Posterior cingulate gyrus (tissue), 11 donors: ENCODE data around the gene HSPA9.

Source experiments
- DNase-seq, 10 donors: peaks; one replicate each; pipeline versions ENCODE4 v3.0.0 to v3.0.0-alpha.2; 2020 to 2021; ENCODE audit warnings: mixed read lengths in 3 of 10
- intact Hi-C: fragments of 100-400 bp; cut with DNase I; formaldehyde crosslinking; loops from one replicate; pipeline ENCODE4 v1.15.1; 2023

HSPA9 gene

DNA sequence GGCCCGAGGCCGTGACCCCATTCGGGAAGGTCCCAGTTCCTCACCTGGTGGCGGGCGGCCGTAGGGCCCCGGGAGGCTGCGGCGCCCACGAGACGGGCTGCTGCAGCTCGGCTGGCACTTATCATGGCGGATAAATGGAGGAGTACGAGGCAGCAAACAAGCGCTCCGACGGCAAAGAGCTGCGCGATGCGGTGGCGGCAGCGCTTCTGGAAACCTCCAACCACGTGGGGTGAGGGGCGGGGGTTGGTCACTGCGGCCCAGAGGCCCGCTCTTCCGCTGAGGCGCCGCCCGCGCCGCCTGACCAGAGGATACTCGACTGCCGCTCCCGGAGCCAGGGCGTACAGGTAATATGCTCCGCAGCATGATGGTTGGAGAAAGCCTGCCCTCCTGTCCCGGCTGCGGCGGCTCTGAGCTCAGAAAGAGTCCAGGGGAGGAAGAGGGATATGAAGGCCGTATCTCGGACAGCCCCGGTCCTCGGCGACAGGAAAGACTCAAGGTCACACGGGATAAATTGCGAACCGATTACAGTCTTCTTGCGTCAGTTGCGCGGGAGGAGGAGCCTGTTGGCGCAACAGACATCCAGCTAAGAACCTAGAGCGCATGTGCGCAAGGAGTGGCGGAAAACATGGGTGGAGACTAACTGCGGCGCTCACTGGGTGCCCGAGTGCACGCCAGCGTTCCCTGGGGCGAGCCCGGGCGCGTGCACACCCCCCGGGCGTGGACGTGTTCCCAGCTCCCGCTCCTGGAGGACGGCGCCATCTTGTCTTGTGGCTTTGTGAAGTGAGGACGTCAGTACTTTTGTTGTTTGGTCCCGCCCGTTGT lies at the start of gene HSPA9:
TSS of gene HSPA9 (minus strand) at position 208 of the 822 bp plus-strand sequence. CDS start at position 125, 83 bp downstream.
- intact Hi-C loops = loop anchor here (2.0 to 5.0 kb wide), 2 partner anchors 33 to 687 kb away; partner anchors contain the start of gene ETF1
- DNase-seq = peak; percentile 96 to 100 (median 97)

DNA sequence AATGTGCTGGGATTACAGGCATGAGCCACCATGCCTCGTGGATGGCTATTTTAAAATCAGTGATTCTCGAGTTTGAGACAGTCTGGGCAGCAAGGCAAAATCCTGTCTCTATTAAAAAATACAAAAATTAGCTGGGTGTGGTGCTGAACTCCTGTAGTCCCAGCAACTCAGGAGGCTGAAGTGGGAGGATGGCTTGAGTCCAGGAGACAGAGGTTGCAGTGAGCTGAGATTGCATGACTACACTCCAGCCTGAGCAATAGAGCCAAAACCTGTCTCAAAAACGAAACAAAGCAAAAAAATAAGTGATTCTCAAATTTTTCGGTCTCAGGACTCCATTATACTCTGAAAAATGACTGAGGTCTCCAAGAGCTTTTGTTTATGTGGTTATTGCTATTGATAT lies 47.9 kb upstream of the HSPA9 start:
- intact Hi-C loops = no loop called here
- DNase-seq = peak in 1 of 10 donors; percentile 29

DNA sequence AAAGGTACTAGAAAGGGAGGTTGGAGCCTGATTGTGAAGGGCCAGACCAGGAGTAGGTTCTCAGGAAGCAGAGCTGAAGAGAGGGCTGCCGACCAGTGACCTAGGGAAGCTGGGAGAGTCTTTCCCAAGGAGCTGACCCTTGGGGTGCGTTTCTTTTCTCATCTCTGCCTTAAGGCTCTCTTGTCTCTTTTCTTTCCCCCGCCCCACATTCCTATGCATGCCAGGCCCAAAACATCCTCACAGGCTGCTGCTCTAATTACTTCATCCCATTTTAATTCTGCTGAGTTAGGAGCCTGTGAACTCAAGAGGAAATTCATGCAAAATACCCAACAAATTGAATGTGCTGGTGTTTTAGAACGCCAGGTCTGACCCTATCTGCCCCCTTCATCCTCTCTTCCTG lies 46.9 kb upstream of the HSPA9 start:
- peak in 1 of 10 donors; percentile 43 for DNase-seq
- intact Hi-C loops = no loop called here

DNA sequence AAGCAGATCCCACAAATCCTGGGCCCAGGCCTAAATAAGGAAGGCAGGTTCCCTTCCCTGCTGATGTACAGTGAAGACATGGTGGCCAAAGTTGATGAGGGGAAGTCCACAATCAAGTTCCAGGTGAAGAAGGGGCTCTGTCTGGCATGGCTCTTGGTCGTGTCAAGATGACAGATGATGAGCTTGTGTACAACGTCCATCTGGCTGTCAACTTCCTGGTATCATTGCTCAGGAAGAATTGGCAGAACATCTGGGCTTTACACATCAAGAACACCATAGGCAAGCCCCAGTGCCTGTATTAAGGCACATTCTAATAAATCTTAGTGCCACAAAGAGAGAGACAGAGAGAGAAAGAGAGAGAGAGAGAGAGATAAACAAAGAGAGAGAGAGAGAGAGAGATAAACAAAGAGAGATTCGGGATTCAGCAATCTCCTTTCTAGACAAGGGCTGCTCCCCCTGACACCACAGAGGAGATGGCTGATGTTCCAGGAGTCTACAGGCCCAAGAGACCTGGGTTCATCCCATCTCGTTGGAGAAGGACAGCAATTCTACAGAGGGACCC lies 45.5 kb upstream of the HSPA9 start:
- no peak for DNase-seq
- intact Hi-C loops = no loop called here

DNA sequence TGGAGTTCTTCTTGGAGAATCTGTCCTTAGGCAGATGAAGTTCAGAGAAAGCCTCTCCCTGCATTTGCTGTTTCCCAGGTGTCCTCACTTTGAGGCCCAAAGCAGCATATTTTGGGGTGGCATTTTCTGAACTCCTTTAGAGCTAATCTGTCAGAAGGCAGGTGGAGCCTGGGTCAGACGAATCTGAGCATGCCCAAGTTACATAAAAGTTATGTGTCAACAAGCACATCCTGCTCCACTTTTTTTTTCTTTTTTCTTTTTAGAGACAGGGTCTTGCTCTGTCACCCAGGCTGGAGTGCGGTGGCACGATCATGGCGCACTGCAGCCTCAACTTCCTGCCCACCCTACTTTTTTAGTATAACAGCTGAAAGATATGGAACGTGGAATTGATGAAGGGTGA lies 41.3 kb upstream of the HSPA9 start:
- peak in 1 of 10 donors; percentile 12 for DNase-seq
- intact Hi-C loops = no loop called here

DNA sequence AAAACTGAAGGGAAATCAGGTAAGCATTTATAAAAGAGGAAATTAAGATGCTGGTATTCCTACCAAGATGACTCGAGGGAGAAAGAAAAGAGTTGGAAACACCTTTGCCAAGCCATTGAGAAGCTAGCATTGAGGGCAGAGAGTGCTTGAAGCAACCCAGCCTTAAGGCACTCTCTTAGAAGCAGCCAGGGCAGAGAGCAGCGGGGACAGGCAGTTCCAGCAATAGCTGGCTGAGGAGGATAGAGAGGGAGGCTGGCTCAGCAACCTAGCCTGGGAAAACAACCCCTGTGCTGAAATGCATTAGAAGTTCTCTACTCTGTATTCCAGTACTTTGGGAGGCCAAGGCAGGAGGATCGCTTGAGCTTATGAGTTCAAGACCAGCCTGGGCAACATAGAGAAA lies 40.3 kb upstream of the HSPA9 start:
- peak in 1 of 10 donors; percentile 39 for DNase-seq

DNA sequence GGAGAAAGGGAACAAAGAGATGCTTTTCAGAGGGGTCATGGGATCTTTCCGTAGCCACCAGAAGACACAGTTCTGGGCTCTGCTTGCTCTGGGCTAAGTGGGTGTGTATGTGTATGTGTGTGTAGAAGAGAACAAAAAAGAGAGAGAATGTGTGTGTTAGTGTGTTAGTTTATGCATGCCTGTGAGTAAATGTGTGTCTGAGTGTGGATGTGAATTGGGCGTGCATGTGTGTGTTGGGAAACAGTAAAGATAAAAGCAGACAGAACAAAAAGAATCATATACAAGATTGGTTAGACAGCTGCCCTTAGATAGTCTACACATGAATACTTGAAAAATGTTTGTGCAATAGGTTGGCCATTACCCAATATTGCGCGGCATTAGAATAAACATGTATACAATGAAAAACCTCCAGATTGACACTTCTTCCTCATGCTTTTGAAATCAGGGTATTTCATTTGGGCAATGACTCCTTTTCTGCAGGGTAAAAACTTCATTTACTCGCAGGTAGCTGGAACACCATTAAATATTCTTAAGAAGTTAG lies 36.5 kb upstream of the HSPA9 start:
- no peak for DNase-seq

More for the DNA sequence above, 40.3 kb upstream of the HSPA9 start:
- intact Hi-C loops = no loop called here

DNA sequence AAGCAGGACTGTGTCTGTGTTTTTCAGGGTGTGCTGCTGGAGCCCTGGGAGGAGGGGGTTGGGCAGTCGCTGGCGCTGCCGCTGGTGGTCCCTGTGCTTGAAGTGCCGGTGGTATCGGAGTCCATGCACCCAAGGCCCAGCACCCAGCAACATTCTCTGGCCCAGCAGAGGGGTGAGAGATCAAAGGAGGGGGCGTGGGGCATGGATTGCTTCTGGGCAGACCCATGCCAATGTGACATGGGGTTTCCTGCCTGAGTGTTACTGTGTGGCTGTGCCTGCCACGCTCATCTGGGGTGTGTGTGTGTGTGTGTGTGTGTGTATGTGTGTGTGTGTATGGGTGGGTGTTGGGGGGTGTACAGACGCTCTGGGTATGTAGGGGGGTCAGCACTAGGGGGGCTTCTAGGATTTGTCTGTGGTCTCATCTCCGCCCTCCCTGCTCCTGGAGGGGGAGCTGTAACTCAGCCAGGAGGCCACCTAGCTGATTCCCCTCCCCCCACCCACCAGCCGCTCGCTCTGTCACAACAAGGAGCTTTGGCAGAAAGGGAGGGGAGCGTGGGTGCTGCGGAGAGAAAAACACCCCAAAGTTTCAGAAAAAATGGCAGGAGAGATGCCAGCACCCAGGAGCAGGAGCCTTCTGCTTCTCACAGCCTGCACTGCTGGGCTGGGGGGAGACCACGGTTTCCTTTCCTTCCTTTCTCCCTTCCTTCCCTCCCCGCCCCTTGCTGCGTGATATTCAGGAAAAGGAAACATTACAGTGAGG lies 35.9 kb upstream of the HSPA9 start:
- intact Hi-C loops = no loop called here
- DNase-seq = peak; percentile 40 to 91 (median 63)

More for the DNA sequence above, 36.5 kb upstream of the HSPA9 start:
- intact Hi-C loops = no loop called here

DNA sequence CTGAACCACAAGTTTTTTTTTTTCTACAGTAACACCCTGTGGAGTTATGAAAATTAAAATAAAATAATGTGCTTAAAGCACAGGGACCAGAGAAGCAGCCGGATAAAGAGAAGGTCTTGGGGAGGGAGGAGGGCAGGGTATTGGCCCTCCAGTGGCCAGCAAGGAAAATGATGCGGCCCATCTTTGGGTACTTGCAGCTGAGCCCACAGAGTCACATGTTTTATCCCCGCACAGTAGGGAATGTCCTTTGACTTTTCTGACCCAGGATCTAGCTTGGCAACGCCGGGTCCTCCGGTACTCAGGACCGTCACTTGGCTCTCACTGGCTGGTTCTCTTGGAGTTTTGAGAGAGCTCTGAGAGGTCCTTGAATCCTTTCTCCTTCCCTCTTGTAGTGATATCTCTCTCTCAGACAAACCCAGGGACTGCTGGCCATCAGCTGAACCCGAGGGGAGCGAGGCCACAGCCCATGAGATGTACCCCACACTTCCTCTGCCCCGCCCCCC lies 35.3 kb upstream of the HSPA9 start:
- DNase-seq = peak in 5 of 10 donors; percentile 11 to 88 (median 20)
- intact Hi-C loops = no loop called here

DNA sequence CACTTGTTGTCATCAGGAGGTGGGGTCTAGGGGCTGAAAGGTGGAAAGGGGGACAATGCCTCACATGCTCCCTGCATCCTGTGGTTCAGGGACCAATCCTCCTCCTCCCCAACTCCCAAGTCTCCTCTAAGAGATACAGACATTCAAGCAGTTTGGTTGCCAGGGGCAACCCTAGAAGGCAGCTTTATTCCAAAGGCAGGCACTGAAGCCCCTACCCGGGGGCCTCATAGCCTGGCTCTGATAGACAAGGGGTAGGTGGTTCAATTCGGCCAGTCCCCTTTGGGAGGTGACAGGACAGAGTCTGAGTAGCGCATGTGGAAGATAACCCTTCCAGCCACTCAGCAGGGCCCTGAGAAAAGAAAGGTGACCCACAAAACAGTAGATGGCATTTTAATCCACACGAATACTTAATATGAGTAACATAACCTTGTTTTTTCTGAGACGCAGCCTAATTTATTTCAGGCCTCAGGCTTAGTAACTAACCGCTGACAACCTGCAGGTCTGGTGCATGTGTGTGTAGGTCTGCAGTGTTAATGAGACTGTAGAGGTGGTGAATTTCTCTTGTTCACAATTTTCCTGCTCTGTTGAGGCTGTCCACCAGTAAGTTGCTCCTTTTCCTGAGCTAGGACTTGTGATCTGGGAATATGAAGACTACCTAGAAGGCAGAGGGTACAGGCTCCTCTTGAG lies 31.3 kb upstream of the HSPA9 start:
- intact Hi-C loops = no loop called here
- DNase-seq = no peak

DNA sequence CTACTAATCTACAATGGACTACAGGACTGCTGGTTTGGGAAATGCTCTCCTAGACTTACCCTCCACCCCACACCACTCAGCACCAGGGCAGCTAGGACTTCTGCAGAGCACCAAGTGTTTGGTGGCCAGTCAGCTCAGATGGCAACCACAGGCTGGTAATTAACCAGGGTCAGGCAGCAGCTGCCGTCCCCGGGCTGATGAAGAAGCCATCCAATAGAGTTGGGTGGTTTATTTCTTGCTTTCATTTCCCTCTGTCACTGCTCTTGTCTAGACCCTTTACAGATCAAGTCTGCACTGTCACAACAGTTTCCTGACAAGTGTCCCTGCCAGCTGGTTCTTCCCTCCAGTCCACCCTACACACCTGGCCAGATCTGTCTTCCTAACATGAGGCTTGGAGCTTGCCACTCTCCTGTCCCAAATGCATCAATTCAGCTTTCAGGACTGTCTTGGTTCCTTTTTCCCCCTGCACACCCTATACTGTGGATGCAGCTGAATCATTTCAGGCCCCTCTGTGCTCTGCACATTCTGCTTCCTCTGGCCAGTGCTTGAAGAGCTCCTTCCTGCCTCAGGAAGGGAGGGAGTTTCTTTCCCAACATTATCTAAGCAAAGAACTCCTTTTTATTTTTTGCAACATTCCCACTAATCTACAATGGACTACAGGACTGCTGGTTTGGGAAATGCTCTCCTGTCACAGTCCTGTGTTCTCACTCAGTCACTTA lies 30.2 kb upstream of the HSPA9 start:
- DNase-seq = no peak
- intact Hi-C loops = no loop called here

DNA sequence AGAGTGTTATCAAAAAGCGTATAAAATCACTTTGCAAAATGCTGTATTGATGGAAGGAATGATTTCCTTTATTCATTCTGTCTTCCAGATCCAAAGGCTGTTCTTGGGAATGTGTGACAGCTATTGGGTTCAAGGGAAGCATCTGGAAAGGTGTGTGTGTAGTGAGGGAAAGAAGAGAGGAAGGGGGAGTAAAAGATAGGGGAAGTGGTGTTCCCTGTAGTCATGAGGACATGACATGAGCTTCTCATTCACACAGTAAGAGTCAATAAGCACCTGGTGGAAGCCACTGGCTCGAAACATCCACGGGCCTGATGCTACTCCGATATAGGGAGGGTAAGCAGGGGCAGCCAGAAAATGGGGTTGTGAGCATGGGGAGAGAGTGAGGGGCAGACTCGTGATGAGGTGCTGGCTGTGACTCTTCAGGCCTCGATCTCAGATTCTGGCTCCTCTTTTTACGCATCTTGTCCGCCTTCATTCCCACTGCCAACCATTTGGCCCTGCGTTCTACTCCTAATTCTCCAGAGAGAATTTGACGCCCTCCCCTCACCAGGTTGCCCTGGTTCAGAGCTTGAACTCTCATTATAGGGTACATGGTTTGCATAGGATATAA lies 29.1 kb upstream of the HSPA9 start:
- intact Hi-C loops = no loop called here
- no peak for DNase-seq

DNA sequence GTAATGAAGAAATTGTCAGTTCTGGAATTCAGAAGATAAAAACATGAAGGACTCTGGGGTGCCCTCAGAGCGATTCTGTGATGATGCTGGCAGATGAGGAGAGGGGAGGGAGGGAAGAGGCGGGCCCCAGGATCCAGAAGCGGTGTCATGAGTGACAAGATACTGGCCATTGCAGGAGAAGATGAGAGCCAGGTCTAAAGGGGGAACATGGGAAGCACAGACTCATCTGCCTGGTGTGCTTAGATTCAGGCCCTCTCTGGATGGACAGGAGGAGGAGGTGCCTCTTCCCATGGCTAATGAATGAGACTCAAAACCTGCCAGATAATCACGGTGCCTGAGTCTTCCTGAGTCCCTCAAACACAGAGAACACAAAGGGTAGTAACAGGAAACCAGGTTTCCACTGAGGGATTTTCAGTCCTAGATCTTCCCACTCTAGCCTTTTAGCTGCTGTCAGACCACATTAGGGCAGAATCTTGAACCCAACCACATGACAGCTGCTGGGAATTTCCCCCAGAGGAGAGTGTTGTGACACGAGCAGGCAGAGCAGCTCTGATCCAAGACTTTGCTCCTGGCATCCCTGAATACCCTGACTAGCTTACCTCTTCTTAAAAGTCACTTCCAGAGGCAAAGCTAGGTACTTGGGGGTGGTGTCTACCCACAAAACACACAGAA lies 28.2 kb upstream of the HSPA9 start:
- intact Hi-C loops = no loop called here
- no peak for DNase-seq

DNA sequence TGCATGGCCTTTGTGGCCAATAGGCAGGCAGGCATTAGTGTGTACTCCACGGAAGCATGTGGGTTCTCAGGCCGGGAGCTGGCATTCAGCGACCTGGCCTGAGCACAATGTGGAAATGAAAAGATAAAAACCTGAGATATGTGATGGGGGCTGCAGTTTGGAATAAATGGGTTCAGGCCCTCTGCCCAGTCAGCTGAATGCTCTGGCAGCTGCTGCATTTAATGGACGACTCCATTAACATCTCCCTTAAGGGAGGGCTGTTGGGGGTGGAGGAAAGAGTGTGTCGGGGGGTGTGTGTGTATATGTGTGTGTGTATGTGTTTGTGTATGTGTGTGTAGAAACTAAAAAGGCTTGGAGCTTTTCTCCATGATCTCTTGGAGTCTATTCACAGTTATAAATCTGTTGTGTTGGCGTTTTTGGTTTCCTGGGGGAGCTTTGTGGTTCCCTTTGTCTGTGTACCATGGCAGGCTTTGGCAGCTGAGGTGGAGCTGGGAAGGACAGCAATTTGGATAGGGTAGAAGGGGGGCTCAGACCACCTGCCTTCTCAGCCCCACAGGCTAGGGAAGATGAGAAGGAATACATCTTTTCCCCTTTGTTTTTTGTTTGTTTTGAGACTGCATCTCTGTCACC lies 27.3 kb upstream of the HSPA9 start:
- intact Hi-C loops = no loop called here
- DNase-seq = no peak

DNA sequence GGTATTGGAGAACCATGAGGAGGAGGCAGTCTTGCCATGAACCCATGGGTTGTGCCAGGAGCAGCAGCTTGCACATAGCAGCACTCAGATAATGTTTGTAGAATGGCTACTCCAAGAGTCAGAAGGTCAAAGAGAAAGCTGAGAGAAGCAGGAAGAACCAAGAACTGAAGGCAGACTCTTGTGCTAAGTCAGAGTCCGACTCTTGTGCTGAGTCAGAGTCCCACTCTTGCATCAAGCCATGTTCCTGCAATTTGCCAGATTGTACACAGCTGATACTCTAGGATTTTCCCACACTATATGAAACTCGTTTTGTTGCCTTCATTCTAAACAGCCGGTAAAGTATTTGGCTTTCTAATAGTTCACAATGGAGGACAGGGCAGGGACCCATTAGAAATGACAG lies 26.2 kb upstream of the HSPA9 start:
- peak in 2 of 10 donors; percentile 15 to 87 for DNase-seq
- intact Hi-C loops = no loop called here

DNA sequence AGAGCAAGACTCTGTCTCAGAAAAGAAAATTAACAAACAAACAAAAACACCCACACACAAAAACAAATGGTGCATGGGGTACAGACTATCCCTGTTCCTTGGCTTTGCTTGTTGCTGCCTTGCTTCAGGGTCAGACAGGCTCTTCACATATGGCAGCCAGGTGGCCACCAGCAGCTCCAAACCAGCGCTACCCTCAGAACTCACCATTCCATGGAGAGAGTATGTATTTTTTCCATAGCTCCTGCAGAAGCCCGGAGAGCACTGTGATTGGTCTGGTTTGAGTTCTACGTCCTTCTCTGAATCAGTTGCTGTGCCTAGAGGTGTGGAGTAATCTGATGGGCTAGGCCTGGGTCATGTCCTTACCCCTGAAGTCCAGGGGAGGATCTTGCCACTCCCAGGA lies 25.2 kb upstream of the HSPA9 start:
- intact Hi-C loops = no loop called here
- DNase-seq = no peak

DNA sequence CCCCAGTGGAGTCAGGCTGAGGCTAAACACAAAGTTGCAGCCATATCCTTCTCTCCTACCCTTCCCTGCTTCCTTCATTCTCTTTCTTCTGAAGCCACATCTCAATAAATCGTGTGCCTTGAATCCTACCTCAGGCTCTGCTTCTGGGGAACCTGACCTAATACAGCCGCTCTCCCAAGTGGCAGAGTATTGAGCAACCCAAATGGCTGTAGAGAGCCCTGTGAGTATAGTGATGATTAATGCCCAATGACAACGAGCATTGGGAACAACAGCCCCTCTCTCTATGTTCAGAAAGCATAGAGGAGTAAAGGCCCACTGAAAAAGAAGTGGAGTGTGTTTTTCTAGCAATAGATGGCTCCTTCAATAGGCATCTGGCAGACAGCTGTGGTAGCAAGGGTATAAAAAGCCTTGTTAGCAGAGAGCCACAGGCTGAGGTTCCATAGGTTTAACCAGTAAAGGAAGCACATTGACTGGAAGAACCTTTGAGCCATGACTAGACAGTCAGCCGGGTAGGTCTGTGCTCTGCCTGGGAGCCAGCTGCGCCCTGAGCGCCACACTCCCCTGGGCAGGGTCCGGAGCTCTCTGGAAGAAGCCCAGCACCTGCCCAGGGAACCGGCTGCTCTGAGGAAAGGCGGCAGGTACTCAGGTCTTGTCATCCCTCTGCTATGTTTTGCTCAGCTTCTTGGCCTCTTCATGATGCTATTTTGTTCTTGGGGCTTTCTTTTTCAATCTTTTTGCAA lies 22.6 kb upstream of the HSPA9 start:
- intact Hi-C loops = no loop called here
- DNase-seq = no peak
